Panc1 (cell line): ENCODE data around the gene SERGEF. TPM values are rescaled to one million over a fixed set of nuclear protein-coding genes. Genes with fewer than 3 reads are reported as not detected.

Experiments
- ATAC-seq: fragments of 200-7000 bp; cut with Tn5 transposase; 2 replicates; pipeline ENCODE4 v1.9.1; 2020; ENCODE audit warnings: mild to moderate bottlenecking, moderate library complexity
- BruUV-seq: library from RNA; stranded (reverse); fragments of 400-500 nt; replicated peaks from 2 replicates; lab custom pipeline; 2021; lab: Mats Ljungman, UMichigan
- CTCF ChIA-PET: fragments of 300-600 bp; sonication (Branson Sonifier 250); formaldehyde crosslinking; loops from one replicate; lab custom pipeline; 2022; ENCODE audit warnings: antibody characterized with exemption; lab: Charles Lee
- POLR2A ChIA-PET: fragments of 300-600 bp; sonication (Branson Sonifier 250); formaldehyde crosslinking; loops from one replicate; lab custom pipeline; 2022; ENCODE audit warnings: antibody characterized with exemption; lab: Charles Lee
- DNase-seq: peaks from one replicate; pipeline ENCODE4 v3.0.0-alpha.2; 2010; ENCODE audit warnings: low read depth, low spot score
- H3K27ac ChIP-seq: 2 replicates; pipeline ENCODE4 v1.5.1; 2011; ENCODE audit warnings: mild to moderate bottlenecking, low read length, inconsistent platforms
- H3K27me3 ChIP-seq: fragments of 200-500 bp; sonication (Bioruptor generic); 2 replicates; pipeline ENCODE4 v1.6.0; 2014; ENCODE audit warnings: low read length, inconsistent platforms; ENCODE audit not compliant: control insufficient read depth, insufficient read depth
- H3K36me3 ChIP-seq: fragments of 200-500 bp; sonication (Bioruptor generic); 2 replicates; pipeline ENCODE4 v1.5.1; 2014; ENCODE audit warnings: inconsistent platforms, mild to moderate bottlenecking, low read length, moderate library complexity; ENCODE audit not compliant: control insufficient read depth, insufficient read depth
- H3K4me1 ChIP-seq: 2 replicates; pipeline ENCODE4 v1.5.1; 2011; ENCODE audit warnings: inconsistent platforms, mild to moderate bottlenecking, low read length, moderate library complexity; ENCODE audit not compliant: control insufficient read depth, insufficient read depth
- H3K4me3 ChIP-seq, 2 experiments: 2 replicates each; pipeline ENCODE4 v1.5.1; 2011 to 2012; ENCODE audit warnings: low read depth in 2 of 2, low read length in 2 of 2, mild to moderate bottlenecking in 2 of 2, inconsistent platforms in 1 of 2, moderate library complexity in 1 of 2
- H3K9me3 ChIP-seq: fragments of 200-500 bp; sonication (Bioruptor generic); 2 replicates; pipeline ENCODE4 v1.5.1; 2014; ENCODE audit warnings: low read depth, mild to moderate bottlenecking, inconsistent platforms, low read length, moderate library complexity; ENCODE audit not compliant: control insufficient read depth, insufficient read depth
- CTCF ChIP-seq: fragments of 450-650 bp; IDR thresholded peaks from 2 replicates; pipeline ENCODE4 v1.5.1; 2017; ENCODE audit warnings: mild to moderate bottlenecking
- POLR2AphosphoS5 ChIP-seq: IDR thresholded peaks from 2 replicates; pipeline ENCODE4 v1.6.1; 2012; ENCODE audit warnings: mild to moderate bottlenecking, low read depth, low read length, moderate library complexity
- REST ChIP-seq, 2 experiments: IDR thresholded peaks; 2 replicates each; pipeline ENCODE4 v1.6.1; 2011 to 2012; ENCODE audit warnings: low read depth in 2 of 2, control low read depth in 1 of 2, low read length in 1 of 2, mild to moderate bottlenecking in 1 of 2, moderate library complexity in 1 of 2; ENCODE audit not compliant: insufficient read depth in 1 of 2
- SIN3A ChIP-seq: IDR thresholded peaks from 2 replicates; pipeline ENCODE4 v1.6.1; 2012; ENCODE audit warnings: low read depth, mild to moderate bottlenecking, low read length, moderate library complexity, borderline replicate concordance; ENCODE audit not compliant: insufficient read depth
- TCF7L2 ChIP-seq: IDR thresholded peaks from 2 replicates; pipeline ENCODE4 v1.6.1; 2011; ENCODE audit warnings: mild to moderate bottlenecking, low read depth, low read length, inconsistent platforms
- in situ Hi-C: cut with HindIII; loops from 2 replicates; pipeline ENCODE4 v1.10.0; 2016; ENCODE audit warnings: low sequenced_read_pairs, low pct_unique_long_range_greater_than_20kb
- intact Hi-C: fragments of 100-400 bp; cut with micrococcal nuclease; formaldehyde crosslinking; loops from one replicate; pipeline ENCODE4 v1.10.0; 2022; ENCODE audit not compliant: unreplicated experiment
- total RNA-seq: library from RNA; stranded (reverse); gene quantifications from one replicate; pipeline ENCODE4 v1.2.1, GENCODE V29; 2021; ENCODE audit not compliant: unreplicated experiment

Gene SERGEF
- total RNA-seq, 1 experiment from 2014 or later = 35.5 TPM

GRCh38 chr11:17778352-17778751, 234.5 kb downstream of the SERGEF start:
- ChIA-PET CTCF (no interaction called here), POLR2A (no interaction called here)
- ATAC-seq = no peak
- no peaks in the 10 kb centered on the region for H3K4me1 ChIP-seq
- no peaks in the 10 kb centered on the region for H3K27me3 ChIP-seq
- DNase-seq = no peak
- no peak overlapping the region for H3K27ac ChIP-seq
- no peaks in the 10 kb centered on the region for H3K9me3 ChIP-seq
- no peaks in the 10 kb centered on the region for H3K36me3 ChIP-seq
- H3K4me3 ChIP-seq = no peak overlapping the region
- intact Hi-C loops (no loop called here), in situ Hi-C loops (no loop called here)
- BruUV-seq = no TSS peak
- TF ChIP-seq SIN3A (no peak), REST (IDR thresholded peaks at IDR 0.05; ENCODE audit: insufficient read depth in 1 of 2, low read depth in 2 of 2, low read length in 1 of 2) (no peak), POLR2AphosphoS5 (no peak), CTCF (no peak), TCF7L2 (no peak)

- DNase-seq (no peak), ATAC-seq (no peak)
- BruUV-seq = no TSS peak
- H3K36me3 ChIP-seq = no peaks in the 10 kb centered on the region
- no peak overlapping the region for H3K27ac ChIP-seq
- no peak overlapping the region for H3K4me3 ChIP-seq
- no peak for TF ChIP-seq CTCF
- no peak for TF ChIP-seq POLR2AphosphoS5
- TF ChIP-seq REST (IDR thresholded peaks at IDR 0.05; ENCODE audit: insufficient read depth in 1 of 2, low read depth in 2 of 2, low read length in 1 of 2) = no peak
- TF ChIP-seq SIN3A = no peak
- TF ChIP-seq TCF7L2 = no peak
- no peaks in the 10 kb centered on the region for H3K4me1 ChIP-seq
- intact Hi-C loops = no loop called here
- in situ Hi-C loops = no loop called here
- ChIA-PET CTCF (no interaction called here), POLR2A (no interaction called here)
- no peaks in the 10 kb centered on the region for H3K27me3 ChIP-seq
- no peaks in the 10 kb centered on the region for H3K9me3 ChIP-seq
Measured at GRCh38 chr11:17777738-17778091, 235.1 kb downstream of the SERGEF start.
